ENCODE results near the gene SLX4IP. TPM values are rescaled to one million over a fixed set of nuclear protein-coding genes. Genes with fewer than 3 reads are reported as not detected.

The SLX4IP gene
- total and polyA plus RNA-seq, 2 of the 13 experiments (the other 11 are each of a cell fraction or from before 2014, with no cell fraction given) = 3.6 to 7.3 TPM

DNA sequence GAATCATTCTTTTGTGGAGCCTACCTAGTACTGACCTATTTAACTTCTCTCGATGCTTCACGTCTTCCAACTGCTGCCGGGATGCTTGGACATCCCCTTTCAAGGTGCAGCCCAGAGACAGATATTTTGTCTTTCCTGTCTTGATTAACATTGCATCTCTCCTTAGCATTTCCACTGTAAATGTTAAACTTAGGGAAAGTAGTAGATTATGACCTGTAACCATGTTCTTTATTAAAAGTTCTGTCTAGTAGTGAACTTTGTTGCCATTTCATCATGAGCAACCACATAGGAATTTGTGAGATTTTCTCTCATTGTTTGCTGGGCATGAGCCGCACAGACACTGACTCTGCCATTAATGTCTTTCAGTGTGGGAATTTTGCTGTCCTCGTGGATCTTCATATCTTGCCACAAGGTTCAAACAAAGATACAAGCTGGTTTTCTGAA, 120.8 kb downstream of the SLX4IP start (continued):
- TF ChIP-seq ZNF543 (CRISPR knock-in tag; IDR thresholded peaks at IDR 0.05) (no peak), KLF11 (CRISPR knock-in tag; IDR thresholded peaks at IDR 0.05) (0 out of 2 replicates have a peak, but pooled peaks have one; percentile 25), HMG20A (CRISPR knock-in tag; IDR thresholded peaks at IDR 0.05; ENCODE audit: borderline replicate concordance) (peak; percentile 82; the same call in 1 of the 2 replicates), RXRB (CRISPR knock-in tag; IDR thresholded peaks at IDR 0.05; ENCODE audit: borderline replicate concordance) (peak; percentile 58; the same call in 1 of the 2 replicates), ZNF773 (CRISPR knock-in tag; IDR thresholded peaks at IDR 0.05; ENCODE audit: borderline replicate concordance) (no peak), MEIS1 (CRISPR knock-in tag; IDR thresholded peaks at IDR 0.05; ENCODE audit: borderline replicate concordance) (no peak), CREBL2 (CRISPR knock-in tag; IDR thresholded peaks at IDR 0.05; ENCODE audit: borderline replicate concordance) (no peak), SP5 (CRISPR knock-in tag; IDR thresholded peaks at IDR 0.05; ENCODE audit: borderline replicate concordance, low read depth) (peak; percentile 26; the same call in 1 of the 2 replicates), NFYC (CRISPR knock-in tag; IDR thresholded peaks at IDR 0.05) (0 out of 2 replicates have a peak, but pooled peaks have one; percentile 27), ZNF883 (CRISPR knock-in tag; IDR thresholded peaks at IDR 0.05; ENCODE audit: not compliant biosample characterization) (no peak), ZNF335 (CRISPR knock-in tag; IDR thresholded peaks at IDR 0.05) (0 out of 2 replicates have a peak, but pooled peaks have one; percentile 40), NR2F1 (CRISPR knock-in tag; IDR thresholded peaks at IDR 0.05) (no peak; a peak in 1 of 4 replicates), SMC3 (IDR thresholded peaks at IDR 0.05; ENCODE audit: low read length) (peak; percentile 27; the same call in 1 of the 2 replicates), PHB2 (IDR thresholded peaks at IDR 0.05; ENCODE audit: partially characterized antibody) (no peak), IRF2 (CRISPR knock-in tag; IDR thresholded peaks at IDR 0.05) (peak; percentile 76; the same call in 1 of the 2 replicates), ZSCAN21 (CRISPR knock-in tag; IDR thresholded peaks at IDR 0.05; ENCODE audit: borderline replicate concordance) (no peak), ZBTB10 (CRISPR knock-in tag; IDR thresholded peaks at IDR 0.05; ENCODE audit: borderline replicate concordance) (no peak), ZNF772 (CRISPR knock-in tag; IDR thresholded peaks at IDR 0.05) (no peak), ZNF792 (CRISPR knock-in tag; IDR thresholded peaks at IDR 0.05) (0 out of 2 replicates have a peak, but pooled peaks have one; percentile 63), MIXL1 (CRISPR knock-in tag; IDR thresholded peaks at IDR 0.05) (peak; percentile 36; the same call in 1 of the 2 replicates), ZSCAN30 (CRISPR knock-in tag; IDR thresholded peaks at IDR 0.05) (no peak), SKI (IDR thresholded peaks at IDR 0.05; ENCODE audit: partially characterized antibody) (peak; percentile 13), MED1 (CRISPR knock-in tag; IDR thresholded peaks at IDR 0.05) (peak; percentile 73), ZBTB43 (CRISPR knock-in tag; conservative IDR thresholded peaks at IDR 0.05) (peak; percentile 62; the same call in 1 of the 2 replicates)
- TF ChIP-seq, protein P1, sequence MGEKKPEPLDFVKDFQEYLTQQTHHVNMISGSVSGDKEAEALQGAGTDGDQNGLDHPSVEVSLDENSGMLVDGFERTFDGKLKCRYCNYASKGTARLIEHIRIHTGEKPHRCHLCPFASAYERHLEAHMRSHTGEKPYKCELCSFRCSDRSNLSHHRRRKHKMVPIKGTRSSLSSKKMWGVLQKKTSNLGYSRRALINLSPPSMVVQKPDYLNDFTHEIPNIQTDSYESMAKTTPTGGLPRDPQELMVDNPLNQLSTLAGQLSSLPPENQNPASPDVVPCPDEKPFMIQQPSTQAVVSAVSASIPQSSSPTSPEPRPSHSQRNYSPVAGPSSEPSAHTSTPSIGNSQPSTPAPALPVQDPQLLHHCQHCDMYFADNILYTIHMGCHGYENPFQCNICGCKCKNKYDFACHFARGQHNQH (CRISPR knock-in tag; IDR thresholded peaks at IDR 0.05) = peak; percentile 59; the same call in 1 of the 2 replicates
- TF ChIP-seq, protein P2, sequence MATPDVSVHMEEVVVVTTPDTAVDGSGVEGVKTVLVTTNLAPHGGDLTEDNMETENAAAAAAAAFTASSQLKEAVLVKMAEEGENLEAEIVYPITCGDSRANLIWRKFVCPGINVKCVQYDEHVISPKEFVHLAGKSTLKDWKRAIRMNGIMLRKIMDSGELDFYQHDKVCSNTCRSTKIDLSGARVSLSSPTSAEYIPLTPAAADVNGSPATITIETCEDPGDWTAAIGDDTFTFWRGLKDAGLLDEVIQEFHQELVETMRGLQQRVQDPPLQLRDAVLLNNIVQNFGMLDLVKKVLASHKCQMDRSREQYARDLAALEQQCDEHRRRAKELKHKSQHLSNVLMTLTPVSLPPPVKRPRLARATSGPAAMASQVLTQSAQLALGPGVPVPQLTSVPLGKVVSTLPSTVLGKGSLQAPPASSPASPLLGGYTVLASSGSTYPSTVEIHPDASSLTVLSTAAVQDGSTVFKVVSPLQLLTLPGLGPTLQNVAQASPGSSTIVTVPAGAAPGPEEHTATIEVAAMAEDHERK (CRISPR knock-in tag; IDR thresholded peaks at IDR 0.05; ENCODE audit: low read depth) = no peak
